Omental fat pad (tissue), 4 donors: ENCODE data around the gene VIPR2. TPM values are rescaled to one million over a fixed set of nuclear protein-coding genes. Genes with fewer than 3 reads are reported as not detected.

ENCODE experiments used
- ATAC-seq: fragments of 150-250 bp; one replicate; pipeline ENCODE4 v1.9.1; 2016; ENCODE audit warnings: mild to moderate bottlenecking, moderate library complexity; ENCODE audit not compliant: low FRiP score
- DNase-seq: peaks from one replicate; pipeline ENCODE4 v3.0.0-alpha.2; 2019; ENCODE audit warnings: low spot score
- CTCF ChIP-seq, 3 donors: fragments of 450-650 bp; IDR thresholded peaks; one replicate each; pipeline ENCODE4 v1.5.1; 2016 to 2017; ENCODE audit warnings: antibody characterized with exemption in 3 of 3, mild to moderate bottlenecking in 3 of 3, moderate library complexity in 2 of 3
- total RNA-seq, 4 donors: library from RNA; depleted of rRNA; stranded (reverse); fragments of >200 nt; gene quantifications; one replicate each; pipeline ENCODE4 v1.1.0, GENCODE V29; 2016

VIPR2 gene
- total RNA-seq, 4 donors from 2014 or later = 3.6 to 71.0 (median 24.6) TPM

DNA sequence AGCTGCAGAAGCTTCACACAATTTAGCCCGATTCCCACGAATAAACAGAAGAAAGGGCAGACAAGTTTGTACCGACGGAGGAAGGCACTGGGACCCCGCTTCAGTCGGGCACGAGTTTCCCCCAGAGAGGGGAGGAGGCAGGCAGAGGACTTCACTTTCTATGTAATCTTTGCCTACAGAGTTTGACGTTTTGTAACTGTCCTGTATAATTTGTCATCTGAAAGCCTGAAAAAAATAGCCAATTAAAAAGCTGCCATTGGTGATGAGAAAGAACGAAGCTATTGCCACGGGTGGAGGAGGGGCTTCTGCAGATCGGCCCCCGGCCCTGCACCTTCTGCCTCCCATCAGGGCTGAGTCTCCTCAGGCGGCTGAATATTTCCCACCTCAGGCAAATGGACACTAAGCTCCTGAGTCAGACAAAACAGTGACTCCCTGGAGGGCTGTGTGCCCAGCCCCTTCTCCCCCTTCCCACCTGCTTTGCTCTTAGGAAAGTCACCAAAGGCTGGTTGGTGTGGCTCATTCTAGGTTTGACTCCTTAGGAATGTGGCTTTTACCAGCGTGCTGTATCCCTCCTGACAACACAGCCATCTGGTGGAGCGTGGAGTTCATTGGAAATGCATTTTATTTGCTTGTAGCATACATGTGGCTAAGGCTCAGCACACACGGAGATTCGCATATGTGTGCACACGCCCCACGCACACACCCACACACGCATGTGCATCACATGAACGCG lies 117.4 kb downstream of the VIPR2 start:
- no peak for DNase-seq
- ATAC-seq = peak; percentile 69
- no peak for TF ChIP-seq CTCF (IDR thresholded peaks at IDR 0.05)

GRCh38 chr7:159026271-159027055 lies 118.2 kb downstream of the VIPR2 start:
- ATAC-seq (no peak), DNase-seq (no peak)
- TF ChIP-seq CTCF (IDR thresholded peaks at IDR 0.05) = no peak

DNA sequence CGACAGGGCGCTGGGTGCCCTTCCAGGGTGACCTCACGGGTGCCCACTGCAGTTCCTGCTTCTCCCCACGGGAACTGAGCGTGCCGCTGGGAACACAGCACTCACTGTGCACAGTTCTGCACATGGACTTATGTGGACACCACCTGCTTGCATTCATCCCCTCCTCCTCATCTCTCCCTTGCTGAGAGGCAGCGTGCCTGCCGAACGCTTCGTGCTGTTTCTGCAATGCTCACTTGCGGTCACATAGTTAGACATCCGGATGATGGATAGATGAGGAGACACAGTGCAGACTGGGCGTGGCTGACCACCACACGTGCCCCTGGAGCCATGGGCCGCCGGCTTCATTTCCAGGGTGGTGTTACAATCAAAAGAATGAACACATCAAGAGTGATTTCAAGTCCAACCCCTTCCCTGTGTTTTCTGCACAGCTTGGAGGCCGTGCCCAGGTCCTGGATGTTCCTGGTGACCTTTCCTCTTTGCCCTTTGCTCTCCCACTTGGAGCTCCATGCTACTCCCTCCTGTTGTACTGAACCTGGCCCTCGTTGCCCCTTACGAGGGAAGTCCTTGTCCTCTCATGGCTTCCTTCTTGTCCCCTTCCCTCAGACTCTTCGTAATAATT lies 119.4 kb downstream of the VIPR2 start:
- no peak for ATAC-seq
- no peak for DNase-seq
- no peak for TF ChIP-seq CTCF (IDR thresholded peaks at IDR 0.05)

- no peak for ATAC-seq
- DNase-seq = no peak
- TF ChIP-seq CTCF (IDR thresholded peaks at IDR 0.05) = no peak
These were observed 120.3 kb downstream of the VIPR2 start for GRCh38 chr7:159024280-159024951.

GRCh38 chr7:159023746-159024145 lies 120.9 kb downstream of the VIPR2 start:
- DNase-seq = no peak
- no peak for TF ChIP-seq CTCF (IDR thresholded peaks at IDR 0.05)

GRCh38 chr7:159023206-159023605 lies 121.5 kb downstream of the VIPR2 start:
- ATAC-seq (no peak), DNase-seq (no peak)
- no peak for TF ChIP-seq CTCF (IDR thresholded peaks at IDR 0.05)

More at GRCh38 chr7:159023746-159024145, 120.9 kb downstream of the VIPR2 start:
- no peak for ATAC-seq
